Caco-2 (cell line): Measurements from ENCODE around the gene ATXN1. TPM values are rescaled to one million over a fixed set of nuclear protein-coding genes. Genes with fewer than 3 reads are reported as not detected.

Experiments used
- BruUV-seq: library from RNA; stranded (reverse); fragments of 400-500 nt; replicated peaks from 2 replicates; lab custom pipeline; 2021; lab: Mats Ljungman, UMichigan
- CTCF ChIA-PET: fragments of 300-600 bp; sonication (Branson Sonifier 250); formaldehyde crosslinking; loops from one replicate; lab custom pipeline; 2022; ENCODE audit warnings: antibody characterized with exemption; lab: Charles Lee
- POLR2A ChIA-PET: fragments of 300-600 bp; sonication (Branson Sonifier 250); formaldehyde crosslinking; loops from one replicate; lab custom pipeline; 2022; ENCODE audit warnings: antibody characterized with exemption; lab: Charles Lee
- DNase-seq, 2 experiments: peaks; one replicate each; pipeline versions ENCODE4 v3.0.0 to v3.0.0-alpha.2; 2020 to 2022
- H3K27me3 ChIP-seq: replicated peaks from 2 replicates; pipeline ENCODE4 v1.6.0; 2011; ENCODE audit warnings: low read length; ENCODE audit not compliant: control insufficient read depth, insufficient read depth
- H3K36me3 ChIP-seq: 2 replicates; pipeline ENCODE4 v1.5.1; 2011; ENCODE audit warnings: low read length; ENCODE audit not compliant: control insufficient read depth, insufficient read depth
- H3K4me1 ChIP-seq: fragments of 250-450 bp; sonication (Bioruptor Pico); 2 replicates; pipeline ENCODE4 v1.5.1; 2020; ENCODE audit warnings: mild to moderate bottlenecking
- H3K4me3 ChIP-seq: 2 replicates; pipeline ENCODE4 v1.5.1; 2011; ENCODE audit warnings: low read depth, mild to moderate bottlenecking, control low read depth, low read length
- H3K9me3 ChIP-seq: fragments of 250-450 bp; sonication (Bioruptor Pico); 2 replicates; pipeline ENCODE4 v1.5.1; 2020; ENCODE audit warnings: mild to moderate bottlenecking, moderate library complexity
- H3K27ac Mint-ChIP-seq: one replicate; pipeline ENCODE4 v1.8.0; 2022; ENCODE audit warnings: mixed read lengths; ENCODE audit not compliant: unreplicated experiment
- H3K27me3 Mint-ChIP-seq: one replicate; pipeline ENCODE4 v1.8.0; 2022; ENCODE audit warnings: mixed read lengths; ENCODE audit not compliant: insufficient read depth, unreplicated experiment
- H3K36me3 Mint-ChIP-seq: one replicate; pipeline ENCODE4 v1.8.0; 2022; ENCODE audit warnings: mild to moderate bottlenecking, mixed read lengths; ENCODE audit not compliant: insufficient read depth, unreplicated experiment
- H3K4me1 Mint-ChIP-seq: one replicate; pipeline ENCODE4 v1.8.0; 2022; ENCODE audit warnings: low read depth, mixed read lengths; ENCODE audit not compliant: unreplicated experiment
- H3K4me3 Mint-ChIP-seq: one replicate; pipeline ENCODE4 v1.8.0; 2022; ENCODE audit warnings: mild to moderate bottlenecking, moderate library complexity, mixed read lengths; ENCODE audit not compliant: unreplicated experiment
- H3K9me3 Mint-ChIP-seq: one replicate; pipeline ENCODE4 v1.8.0; 2022; ENCODE audit warnings: mixed read lengths; ENCODE audit not compliant: unreplicated experiment
- CTCF ChIP-seq, 2 experiments: fragments of 200-600 bp in 1 of 2; IDR thresholded peaks; 1 replicate in 1 of 2; 2 replicates in 1 of 2; pipeline versions ENCODE4 v1.5.1 to v1.8.0; 2011 to 2022; ENCODE audit warnings: antibody characterized with exemption in 1 of 2, control low read depth in 1 of 2, inconsistent platforms in 1 of 2, low read depth in 1 of 2, low read length in 1 of 2, mild to moderate bottlenecking in 1 of 2, moderate library complexity in 1 of 2; ENCODE audit not compliant: insufficient read depth in 1 of 2, severe bottlenecking in 1 of 2, unreplicated experiment in 1 of 2
- intact Hi-C: fragments of 100-400 bp; cut with micrococcal nuclease; formaldehyde crosslinking; loops from one replicate; pipeline ENCODE4 v1.10.0; 2022; ENCODE audit not compliant: unreplicated experiment
- total RNA-seq: library from RNA; stranded (reverse); gene quantifications from 2 replicates; pipeline ENCODE4 v1.2.3, GENCODE V29; 2022

The ATXN1 gene
- total RNA-seq, 1 experiment from 2014 or later = 14.2 TPM

DNA sequence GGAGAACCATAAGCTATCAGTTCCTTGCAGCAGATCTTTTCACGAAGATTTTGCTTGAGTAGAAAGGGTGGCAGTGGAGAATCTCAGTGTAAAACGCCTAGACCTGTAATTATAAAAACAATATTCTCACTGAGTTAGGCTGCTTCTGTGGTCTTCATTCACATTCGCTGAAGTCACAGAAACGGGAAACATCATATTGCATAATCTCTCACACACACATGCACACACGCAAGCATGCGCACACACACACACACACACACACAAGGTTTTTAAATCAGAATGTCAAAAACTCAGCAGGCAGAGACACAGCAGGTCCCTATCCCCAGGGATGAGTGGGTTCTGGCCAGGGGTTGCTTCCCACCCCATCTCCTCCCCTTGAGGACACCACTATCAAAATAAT lies 175.5 kb downstream of the ATXN1 start:
- H3K4me3 ChIP-seq = no peak overlapping the region
- no TSS peak for BruUV-seq
- no peak for DNase-seq
- no peaks in the 10 kb centered on the region for H3K9me3 ChIP-seq
- no peaks in the 10 kb centered on the region for H3K27me3 ChIP-seq
- ChIA-PET CTCF (no interaction called here), POLR2A (no interaction called here)
- Mint-ChIP-seq H3K27ac (no peak overlapping the region), H3K27me3 (no peaks in the 10 kb centered on the region), H3K4me3 (no peak overlapping the region), H3K4me1 (peaks cover 7% of the 10 kb centered on the region), H3K9me3 (no peaks in the 10 kb centered on the region), H3K36me3 (no peaks in the 10 kb centered on the region)
- intact Hi-C loops = no loop called here
- no peak for TF ChIP-seq CTCF (IDR thresholded peaks at IDR 0.05; ENCODE audit: insufficient read depth in 1 of 2, low read depth in 1 of 2, low read length in 1 of 2, severe bottlenecking in 1 of 2, unreplicated experiment in 1 of 2)
- peaks cover 4% of the 10 kb centered on the region; the same call in 1 of the 2 replicates for H3K4me1 ChIP-seq
- H3K36me3 ChIP-seq = no peaks in the 10 kb centered on the region

GRCh38 chr6:16583144-16583762 lies 178.0 kb downstream of the ATXN1 start:
- DNase-seq = no peak
- no peak for TF ChIP-seq CTCF (IDR thresholded peaks at IDR 0.05; ENCODE audit: insufficient read depth in 1 of 2, low read depth in 1 of 2, low read length in 1 of 2, severe bottlenecking in 1 of 2, unreplicated experiment in 1 of 2)
- POLR2A ChIA-PET = no interaction called here
- BruUV-seq = no TSS peak
- Mint-ChIP-seq H3K27me3 (no peaks in the 10 kb centered on the region), H3K4me1 (peaks cover 7% of the 10 kb centered on the region), H3K9me3 (no peaks in the 10 kb centered on the region), H3K36me3 (no peaks in the 10 kb centered on the region), H3K4me3 (no peak overlapping the region), H3K27ac (no peak overlapping the region)
- Histone ChIP-seq H3K9me3 (no peaks in the 10 kb centered on the region), H3K27me3 (no peaks in the 10 kb centered on the region), H3K36me3 (no peaks in the 10 kb centered on the region), H3K4me1 (peaks cover 4% of the 10 kb centered on the region; the same call in 1 of the 2 replicates), H3K4me3 (no peak overlapping the region)
- intact Hi-C loops = no loop called here
- CTCF ChIA-PET = no interaction called here

- no peak overlapping the region for H3K4me3 ChIP-seq
- CTCF ChIA-PET = no interaction called here
- Mint-ChIP-seq H3K4me1 (peaks cover 7% of the 10 kb centered on the region), H3K9me3 (no peaks in the 10 kb centered on the region), H3K36me3 (no peaks in the 10 kb centered on the region), H3K27me3 (no peaks in the 10 kb centered on the region), H3K27ac (no peak overlapping the region), H3K4me3 (no peak overlapping the region)
- DNase-seq = no peak
- BruUV-seq = no TSS peak
- intact Hi-C loops = no loop called here
- peaks cover 4% of the 10 kb centered on the region; the same call in 1 of the 2 replicates for H3K4me1 ChIP-seq
- POLR2A ChIA-PET = no interaction called here
- H3K36me3 ChIP-seq = no peaks in the 10 kb centered on the region
- H3K9me3 ChIP-seq = no peaks in the 10 kb centered on the region
- H3K27me3 ChIP-seq = no peaks in the 10 kb centered on the region
- TF ChIP-seq CTCF (IDR thresholded peaks at IDR 0.05; ENCODE audit: insufficient read depth in 1 of 2, low read depth in 1 of 2, low read length in 1 of 2, severe bottlenecking in 1 of 2, unreplicated experiment in 1 of 2) = no peak
Measured at GRCh38 chr6:16582446-16583143, 178.7 kb downstream of the ATXN1 start.
